Measurements from ENCODE around the gene CORO7. TPM values are rescaled to one million over a fixed set of nuclear protein-coding genes. Genes with fewer than 3 reads are reported as not detected.

Gene CORO7
- total RNA-seq, 1 experiment from 2014 or later, result 42.1 TPM

GRCh38 chr16:4455081-4455480 is 38.7 kb upstream of the CORO7 start:
- no TSS peak for BruUV-seq (replicated peaks)
- intact Hi-C loops (cut with micrococcal nuclease; ENCODE audit: unreplicated experiment), result no loop called here
- H3K4me3 ChIP-seq, result no peak overlapping the region
- ChIA-PET CTCF (interaction anchor here (0.5 kb wide), 1 partner anchor 421 kb away, joined by 5 read pairs; no protein-coding TSS in a partner anchor), POLR2A (ENCODE audit: unreplicated experiment) (no interaction called here)
- TF ChIP-seq EZH2 (IDR thresholded peaks at IDR 0.05; ENCODE audit: low read depth) (no peak), CTCF (conservative IDR thresholded peaks at IDR 0.05) (no peak)
- H3K9me3 ChIP-seq (ENCODE audit: insufficient read depth, low read depth), result no peaks in the 10 kb centered on the region
- no peaks in the 10 kb centered on the region; the same call in 1 of the 2 replicates for H3K4me1 ChIP-seq (replicated peaks; ENCODE audit: insufficient read depth)
- peaks cover 37% of the 10 kb centered on the region for H3F3A ChIP-seq (ENCODE audit: insufficient read depth, low read depth)
- no peak overlapping the region for H3K27ac ChIP-seq
- no peak overlapping the region for H3K4me2 ChIP-seq
- no peaks in the 10 kb centered on the region for H3K79me2 ChIP-seq (ENCODE audit: low read depth)
- no peak for DNase-seq
- H3K9me2 ChIP-seq (ENCODE audit: insufficient read depth), result no peaks in the 10 kb centered on the region
- peaks cover 12% of the 10 kb centered on the region for H4K20me1 ChIP-seq (ENCODE audit: insufficient read depth)
- no peak overlapping the region for H2AFZ ChIP-seq
- H3K36me3 ChIP-seq (ENCODE audit: low read depth), result 0 out of 2 replicates have a peak, but pooled peaks cover 13% of the 10 kb centered on the region
- H3K27me3 ChIP-seq (ENCODE audit: insufficient read depth, low read depth), result no peaks in the 10 kb centered on the region

GRCh38 chr16:4454623-4455022 is 38.2 kb upstream of the CORO7 start:
- no TSS peak for BruUV-seq (replicated peaks)
- TF ChIP-seq EZH2 (IDR thresholded peaks at IDR 0.05; ENCODE audit: low read depth) (no peak), CTCF (conservative IDR thresholded peaks at IDR 0.05) (no peak)
- DNase-seq, result no peak
- no peak overlapping the region for H3K4me3 ChIP-seq
- no peaks in the 10 kb centered on the region for H3K27me3 ChIP-seq (ENCODE audit: insufficient read depth, low read depth)
- no peaks in the 10 kb centered on the region; the same call in 1 of the 2 replicates for H3K4me1 ChIP-seq (replicated peaks; ENCODE audit: insufficient read depth)
- CTCF ChIA-PET, result interaction anchor here (0.5 kb wide), 1 partner anchor 422 kb away, joined by 5 read pairs; no protein-coding TSS in a partner anchor
- H2AFZ ChIP-seq, result no peak overlapping the region
- H3K36me3 ChIP-seq (ENCODE audit: low read depth), result 0 out of 2 replicates have a peak, but pooled peaks cover 13% of the 10 kb centered on the region
- no peaks in the 10 kb centered on the region for H3K9me3 ChIP-seq (ENCODE audit: insufficient read depth, low read depth)
- intact Hi-C loops (cut with micrococcal nuclease; ENCODE audit: unreplicated experiment), result no loop called here
- no peaks in the 10 kb centered on the region for H3K9me2 ChIP-seq (ENCODE audit: insufficient read depth)
- H3F3A ChIP-seq (ENCODE audit: insufficient read depth, low read depth), result peaks cover 33% of the 10 kb centered on the region
- peaks cover 12% of the 10 kb centered on the region for H4K20me1 ChIP-seq (ENCODE audit: insufficient read depth)
- H3K4me2 ChIP-seq, result no peak overlapping the region
- H3K79me2 ChIP-seq (ENCODE audit: low read depth), result no peaks in the 10 kb centered on the region
- no peak overlapping the region for H3K27ac ChIP-seq
- POLR2A ChIA-PET (ENCODE audit: unreplicated experiment), result no interaction called here

- ChIA-PET CTCF (no interaction called here), POLR2A (ENCODE audit: unreplicated experiment) (no interaction called here)
- no peaks in the 10 kb centered on the region for H3K27me3 ChIP-seq (ENCODE audit: insufficient read depth, low read depth)
- no peak for DNase-seq
- H4K20me1 ChIP-seq (ENCODE audit: insufficient read depth), result peaks cover 9% of the 10 kb centered on the region
- intact Hi-C loops (cut with micrococcal nuclease; ENCODE audit: unreplicated experiment), result no loop called here
- no peak overlapping the region for H3K4me2 ChIP-seq
- H2AFZ ChIP-seq, result no peak overlapping the region
- H3K4me3 ChIP-seq, result no peak overlapping the region
- H3F3A ChIP-seq (ENCODE audit: insufficient read depth, low read depth), result peaks cover 20% of the 10 kb centered on the region
- no peaks in the 10 kb centered on the region for H3K9me2 ChIP-seq (ENCODE audit: insufficient read depth)
- no peaks in the 10 kb centered on the region for H3K9me3 ChIP-seq (ENCODE audit: insufficient read depth, low read depth)
- TF ChIP-seq EZH2 (IDR thresholded peaks at IDR 0.05; ENCODE audit: low read depth) (no peak), CTCF (conservative IDR thresholded peaks at IDR 0.05) (no peak)
- BruUV-seq (replicated peaks), result no TSS peak
- 0 out of 2 replicates have a peak, but pooled peaks cover 13% of the 10 kb centered on the region for H3K36me3 ChIP-seq (ENCODE audit: low read depth)
- no peak overlapping the region for H3K27ac ChIP-seq
- no peaks in the 10 kb centered on the region for H3K4me1 ChIP-seq (replicated peaks; ENCODE audit: insufficient read depth)
- H3K79me2 ChIP-seq (ENCODE audit: low read depth), result no peaks in the 10 kb centered on the region
Measured at GRCh38 chr16:4452674-4453073, 36.3 kb upstream of the CORO7 start.

All from PC-9 (cell line).